HL-60 (cell line): Measurements from ENCODE around the gene AKAP13.

ENCODE experiments used
- DNase-seq, 2 experiments: peaks; one replicate each; pipeline ENCODE4 v3.0.0-alpha.2; 2010 to 2020; ENCODE audit warnings: low read depth in 1 of 2, low spot score in 1 of 2
- H3K27ac ChIP-seq: fragments of 250-450 bp; sonication (Bioruptor Pico); replicated peaks from 2 replicates; pipeline ENCODE4 v1.5.1; 2020; ENCODE audit warnings: mild to moderate bottlenecking, moderate library complexity
- H3K27me3 ChIP-seq: fragments of 250-450 bp; sonication (Bioruptor Pico); 2 replicates; pipeline ENCODE4 v1.5.1; 2021; ENCODE audit warnings: mild to moderate bottlenecking, moderate library complexity; ENCODE audit not compliant: insufficient read depth, poor library complexity, severe bottlenecking
- H3K4me3 ChIP-seq: replicated peaks from 2 replicates; pipeline ENCODE4 v1.5.1; 2011; ENCODE audit warnings: mild to moderate bottlenecking, control low read depth, low read length; ENCODE audit not compliant: insufficient read depth
- GABPA ChIP-seq: IDR thresholded peaks from 2 replicates; pipeline ENCODE4 v1.6.1; 2012; ENCODE audit warnings: low read depth
- POLR2AphosphoS5 ChIP-seq: IDR thresholded peaks from 2 replicates; pipeline ENCODE4 v1.6.1; 2012; ENCODE audit warnings: low read depth
- REST ChIP-seq: IDR thresholded peaks from 2 replicates; pipeline ENCODE4 v1.6.1; 2012; ENCODE audit warnings: low read depth; ENCODE audit not compliant: insufficient replicate concordance
- SPI1 ChIP-seq: IDR thresholded peaks from 2 replicates; pipeline ENCODE4 v1.6.1; 2012; ENCODE audit warnings: low read depth, mild to moderate bottlenecking, borderline replicate concordance
- TF ChIP-seq, protein P1 (sequence below): IDR thresholded peaks from one replicate; pipeline ENCODE4 v1.5.1; 2011; ENCODE audit warnings: low read length, control low read depth, inconsistent platforms; ENCODE audit not compliant: insufficient read depth

The AKAP13 gene

DNA sequence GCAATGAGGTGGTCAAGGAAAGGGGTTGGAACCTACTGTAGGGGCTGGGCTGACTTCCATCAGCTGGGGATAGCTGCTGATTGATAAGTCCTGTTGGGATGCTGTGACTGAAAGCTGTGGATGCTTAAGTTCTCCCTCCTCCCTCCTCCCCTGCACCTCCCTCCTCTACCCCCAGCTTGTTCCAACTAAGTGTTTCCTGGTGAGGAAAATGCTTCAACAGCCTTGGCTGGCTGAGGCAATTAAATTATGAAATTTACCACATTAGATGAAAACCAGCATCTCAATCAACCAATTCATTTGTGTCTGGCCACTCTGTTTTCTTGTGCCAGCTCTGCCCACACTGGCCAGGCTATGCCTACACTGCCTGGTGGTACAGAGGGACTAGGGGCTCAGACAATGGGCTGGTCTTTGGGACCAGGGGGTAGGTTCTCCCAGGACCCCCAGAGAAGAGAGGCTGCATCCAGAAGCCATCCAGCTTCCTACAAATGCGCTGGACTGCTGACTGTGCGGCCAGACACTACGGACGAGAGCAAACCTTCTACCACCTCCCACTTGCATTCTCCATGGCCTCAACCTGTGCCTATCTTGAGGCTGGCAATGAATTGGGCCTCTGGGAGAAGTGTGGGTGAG, 411.8 kb downstream of the AKAP13 start:
- TF ChIP-seq REST = no peak
- no peak for TF ChIP-seq POLR2AphosphoS5
- TF ChIP-seq SPI1 = no peak
- TF ChIP-seq, protein P1, sequence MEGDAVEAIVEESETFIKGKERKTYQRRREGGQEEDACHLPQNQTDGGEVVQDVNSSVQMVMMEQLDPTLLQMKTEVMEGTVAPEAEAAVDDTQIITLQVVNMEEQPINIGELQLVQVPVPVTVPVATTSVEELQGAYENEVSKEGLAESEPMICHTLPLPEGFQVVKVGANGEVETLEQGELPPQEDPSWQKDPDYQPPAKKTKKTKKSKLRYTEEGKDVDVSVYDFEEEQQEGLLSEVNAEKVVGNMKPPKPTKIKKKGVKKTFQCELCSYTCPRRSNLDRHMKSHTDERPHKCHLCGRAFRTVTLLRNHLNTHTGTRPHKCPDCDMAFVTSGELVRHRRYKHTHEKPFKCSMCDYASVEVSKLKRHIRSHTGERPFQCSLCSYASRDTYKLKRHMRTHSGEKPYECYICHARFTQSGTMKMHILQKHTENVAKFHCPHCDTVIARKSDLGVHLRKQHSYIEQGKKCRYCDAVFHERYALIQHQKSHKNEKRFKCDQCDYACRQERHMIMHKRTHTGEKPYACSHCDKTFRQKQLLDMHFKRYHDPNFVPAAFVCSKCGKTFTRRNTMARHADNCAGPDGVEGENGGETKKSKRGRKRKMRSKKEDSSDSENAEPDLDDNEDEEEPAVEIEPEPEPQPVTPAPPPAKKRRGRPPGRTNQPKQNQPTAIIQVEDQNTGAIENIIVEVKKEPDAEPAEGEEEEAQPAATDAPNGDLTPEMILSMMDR = no peak
- no peak for TF ChIP-seq GABPA
- Histone ChIP-seq H3K4me3 (no peak overlapping the region), H3K27ac (no peak overlapping the region), H3K27me3 (peaks cover 12% of the 10 kb centered on the region)
- DNase-seq = no peak

DNA sequence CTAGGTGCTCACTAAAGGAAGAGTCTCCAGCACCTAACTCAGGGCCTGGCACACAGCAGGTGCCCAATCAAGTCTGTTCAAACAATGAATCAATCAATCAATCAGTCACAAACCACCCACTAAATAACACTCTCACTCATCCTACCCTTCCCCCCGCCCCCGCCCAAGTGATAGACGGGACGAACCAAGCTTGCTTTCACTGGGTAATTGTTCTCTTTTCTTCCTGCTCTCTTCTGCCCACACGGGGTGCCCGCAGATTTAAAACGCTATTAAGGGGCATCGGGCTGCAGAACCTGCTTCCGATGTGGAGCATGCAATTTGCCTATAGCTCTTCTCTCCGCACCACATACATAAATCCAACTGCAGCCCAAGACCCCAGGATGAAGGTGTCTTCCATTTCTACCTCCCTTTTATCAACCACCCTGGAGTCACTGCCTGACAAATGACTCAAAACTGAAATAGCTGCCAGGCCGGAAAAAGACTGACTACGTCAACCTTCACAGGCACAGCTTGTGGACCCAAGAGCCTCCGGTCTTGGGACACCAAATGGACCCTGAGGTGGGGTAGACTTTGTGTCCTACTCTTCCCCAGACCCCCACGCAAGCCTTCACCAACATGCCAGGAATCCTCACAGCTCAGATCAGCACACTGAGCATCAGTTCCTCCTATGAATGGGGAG, 412.6 kb downstream of the AKAP13 start:
- H3K27me3 ChIP-seq = peaks cover 12% of the 10 kb centered on the region
- DNase-seq = no peak

More for the DNA sequence above, 412.6 kb downstream of the AKAP13 start:
- no peak overlapping the region for H3K27ac ChIP-seq
- TF ChIP-seq GABPA = no peak
- TF ChIP-seq POLR2AphosphoS5 = no peak
- TF ChIP-seq, protein P1 = no peak
- no peak for TF ChIP-seq REST
- no peak for TF ChIP-seq SPI1
- no peak overlapping the region for H3K4me3 ChIP-seq
